Measurements from ENCODE around the gene PICALM.

DNA sequence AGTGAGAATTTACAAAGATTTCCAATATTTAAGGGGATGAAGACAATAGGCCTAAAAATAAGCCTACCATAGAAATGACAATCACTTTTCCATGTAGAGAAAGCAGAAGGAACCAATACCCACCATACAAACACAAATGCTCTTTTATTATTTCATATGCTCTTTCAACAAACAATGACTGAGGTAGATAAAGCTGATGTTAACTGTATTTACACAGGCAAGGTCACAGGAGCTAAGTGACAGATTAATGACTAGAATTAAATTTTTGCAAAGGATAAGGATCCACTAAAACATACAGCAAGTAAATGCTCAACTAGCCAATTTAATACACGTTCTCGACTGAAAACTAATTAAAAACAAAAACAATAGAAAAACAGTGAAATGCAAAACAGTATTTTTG is 34.2 kb downstream of the PICALM start:
- TF ChIP-seq, protein P1, sequence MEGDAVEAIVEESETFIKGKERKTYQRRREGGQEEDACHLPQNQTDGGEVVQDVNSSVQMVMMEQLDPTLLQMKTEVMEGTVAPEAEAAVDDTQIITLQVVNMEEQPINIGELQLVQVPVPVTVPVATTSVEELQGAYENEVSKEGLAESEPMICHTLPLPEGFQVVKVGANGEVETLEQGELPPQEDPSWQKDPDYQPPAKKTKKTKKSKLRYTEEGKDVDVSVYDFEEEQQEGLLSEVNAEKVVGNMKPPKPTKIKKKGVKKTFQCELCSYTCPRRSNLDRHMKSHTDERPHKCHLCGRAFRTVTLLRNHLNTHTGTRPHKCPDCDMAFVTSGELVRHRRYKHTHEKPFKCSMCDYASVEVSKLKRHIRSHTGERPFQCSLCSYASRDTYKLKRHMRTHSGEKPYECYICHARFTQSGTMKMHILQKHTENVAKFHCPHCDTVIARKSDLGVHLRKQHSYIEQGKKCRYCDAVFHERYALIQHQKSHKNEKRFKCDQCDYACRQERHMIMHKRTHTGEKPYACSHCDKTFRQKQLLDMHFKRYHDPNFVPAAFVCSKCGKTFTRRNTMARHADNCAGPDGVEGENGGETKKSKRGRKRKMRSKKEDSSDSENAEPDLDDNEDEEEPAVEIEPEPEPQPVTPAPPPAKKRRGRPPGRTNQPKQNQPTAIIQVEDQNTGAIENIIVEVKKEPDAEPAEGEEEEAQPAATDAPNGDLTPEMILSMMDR (IDR thresholded peaks at IDR 0.05), result no peak
- TF ChIP-seq POLR2A (IDR thresholded peaks at IDR 0.05), result no peak
